ENCODE results near the gene BNIP5. TPM values are rescaled to one million over a fixed set of nuclear protein-coding genes. Genes with fewer than 3 reads are reported as not detected.

BNIP5 gene
- total RNA-seq, 1 donor from 2014 or later = not detected

- no peak overlapping the region for H3K27ac Mint-ChIP-seq (ENCODE audit: unreplicated experiment)
- H3K9me3 Mint-ChIP-seq (ENCODE audit: low read depth) = no peaks in the 10 kb centered on the region
- H3K36me3 Mint-ChIP-seq (ENCODE audit: low read depth) = no peaks in the 10 kb centered on the region
- peaks cover 3% of the 10 kb centered on the region for H3K4me1 Mint-ChIP-seq (ENCODE audit: low read depth)
- H3K27me3 Mint-ChIP-seq (ENCODE audit: low read depth) = peaks cover 25% of the 10 kb centered on the region
- no peak for TF ChIP-seq CTCF (IDR thresholded peaks at IDR 0.05)
- no peak overlapping the region for H3K4me3 Mint-ChIP-seq (ENCODE audit: unreplicated experiment)
- no peak for DNase-seq (ENCODE audit: low spot score)
These were observed 16.9 kb downstream of the BNIP5 start for GRCh38 chr6:36319821-36320220.

GRCh38 chr6:36319436-36319762 lies 17.3 kb downstream of the BNIP5 start:
- Mint-ChIP-seq H3K4me1 (ENCODE audit: low read depth) (peaks cover 3% of the 10 kb centered on the region), H3K27me3 (ENCODE audit: low read depth) (peaks cover 27% of the 10 kb centered on the region)

GRCh38 chr6:36318690-36319435 lies 17.8 kb downstream of the BNIP5 start:
- Mint-ChIP-seq H3K27me3 (ENCODE audit: low read depth) (peaks cover 27% of the 10 kb centered on the region), H3K36me3 (ENCODE audit: low read depth) (no peaks in the 10 kb centered on the region)
- TF ChIP-seq CTCF (IDR thresholded peaks at IDR 0.05) = no peak

More at GRCh38 chr6:36319436-36319762, 17.3 kb downstream of the BNIP5 start:
- H3K27ac Mint-ChIP-seq (ENCODE audit: unreplicated experiment) = no peak overlapping the region
- H3K36me3 Mint-ChIP-seq (ENCODE audit: low read depth) = no peaks in the 10 kb centered on the region
- no peak for TF ChIP-seq CTCF (IDR thresholded peaks at IDR 0.05)
- no peaks in the 10 kb centered on the region for H3K9me3 Mint-ChIP-seq (ENCODE audit: low read depth)
- H3K4me3 Mint-ChIP-seq (ENCODE audit: unreplicated experiment) = no peak overlapping the region
- no peak for DNase-seq (ENCODE audit: low spot score)

GRCh38 chr6:36317623-36318022 lies 19.1 kb downstream of the BNIP5 start:
- H3K9me3 Mint-ChIP-seq (ENCODE audit: low read depth) = no peaks in the 10 kb centered on the region
- DNase-seq (ENCODE audit: low spot score) = no peak
- H3K36me3 Mint-ChIP-seq (ENCODE audit: low read depth) = no peaks in the 10 kb centered on the region
- H3K27ac Mint-ChIP-seq (ENCODE audit: unreplicated experiment) = no peak overlapping the region
- peaks cover 3% of the 10 kb centered on the region for H3K4me1 Mint-ChIP-seq (ENCODE audit: low read depth)
- no peak for TF ChIP-seq CTCF (IDR thresholded peaks at IDR 0.05)
- no peak overlapping the region for H3K4me3 Mint-ChIP-seq (ENCODE audit: unreplicated experiment)
- peaks cover 27% of the 10 kb centered on the region for H3K27me3 Mint-ChIP-seq (ENCODE audit: low read depth)

More at GRCh38 chr6:36318690-36319435, 17.8 kb downstream of the BNIP5 start:
- peaks cover 3% of the 10 kb centered on the region for H3K4me1 Mint-ChIP-seq (ENCODE audit: low read depth)
- no peak overlapping the region for H3K27ac Mint-ChIP-seq (ENCODE audit: unreplicated experiment)
- H3K9me3 Mint-ChIP-seq (ENCODE audit: low read depth) = no peaks in the 10 kb centered on the region
- H3K4me3 Mint-ChIP-seq (ENCODE audit: unreplicated experiment) = no peak overlapping the region
- no peak for DNase-seq (ENCODE audit: low spot score)

- DNase-seq (ENCODE audit: low spot score) = no peak
- Mint-ChIP-seq H3K4me1 (ENCODE audit: low read depth) (peaks cover 3% of the 10 kb centered on the region), H3K27ac (ENCODE audit: unreplicated experiment) (no peak overlapping the region), H3K36me3 (ENCODE audit: low read depth) (no peaks in the 10 kb centered on the region), H3K27me3 (ENCODE audit: low read depth) (peaks cover 29% of the 10 kb centered on the region), H3K9me3 (ENCODE audit: low read depth) (no peaks in the 10 kb centered on the region), H3K4me3 (ENCODE audit: unreplicated experiment) (no peak overlapping the region)
- no peak for TF ChIP-seq CTCF (IDR thresholded peaks at IDR 0.05)
These were observed 20.8 kb downstream of the BNIP5 start for GRCh38 chr6:36315921-36316320.
